ENCODE measurements around the gene SEMA5A. TPM values are rescaled to one million over a fixed set of nuclear protein-coding genes. Genes with fewer than 3 reads are reported as not detected.

Gene SEMA5A
- total RNA-seq, 4 donors from 2014 or later, result 15.0 to 81.0 (median 52.9) TPM

GRCh38 chr5:9058666-9059065 is 487.2 kb downstream of the SEMA5A start:
- intact Hi-C loops (cut with DNase I; ENCODE audit: low total_unique reads), result no loop called here
- H3K36me3 ChIP-seq, result no peaks in the 10 kb centered on the region
- in situ Hi-C loops (cut with MboI; ENCODE audit: low pct_ligation_motif_present in 1 of 4, low pct_unique_long_range_greater_than_20kb in 1 of 4, low sequenced_read_pairs in 3 of 4), result no loop called here
- no peak for DNase-seq
- H3K4me1 ChIP-seq, result peaks cover 0 to 2% (median 0%) of the 10 kb centered on the region in 4 donors
- no peak overlapping the region for H3K4me3 ChIP-seq
- H3K9me3 ChIP-seq, result no peaks in the 10 kb centered on the region
- whole genome bisulfite sequencing, 2 donors (ENCODE audit: low coverage in 1 of 2), result 75 to 100% methylated on average over 1 of the region's 1 CpG
- H3K27me3 ChIP-seq, result no peaks in the 10 kb centered on the region
- H3K27ac ChIP-seq, result no peak overlapping the region
- TF ChIP-seq EP300 (IDR thresholded peaks at IDR 0.05; ENCODE audit: low read depth) (no peak), POLR2A (IDR thresholded peaks at IDR 0.05) (no peak), POLR2AphosphoS5 (IDR thresholded peaks at IDR 0.05) (no peak)
- TF ChIP-seq, protein P1, sequence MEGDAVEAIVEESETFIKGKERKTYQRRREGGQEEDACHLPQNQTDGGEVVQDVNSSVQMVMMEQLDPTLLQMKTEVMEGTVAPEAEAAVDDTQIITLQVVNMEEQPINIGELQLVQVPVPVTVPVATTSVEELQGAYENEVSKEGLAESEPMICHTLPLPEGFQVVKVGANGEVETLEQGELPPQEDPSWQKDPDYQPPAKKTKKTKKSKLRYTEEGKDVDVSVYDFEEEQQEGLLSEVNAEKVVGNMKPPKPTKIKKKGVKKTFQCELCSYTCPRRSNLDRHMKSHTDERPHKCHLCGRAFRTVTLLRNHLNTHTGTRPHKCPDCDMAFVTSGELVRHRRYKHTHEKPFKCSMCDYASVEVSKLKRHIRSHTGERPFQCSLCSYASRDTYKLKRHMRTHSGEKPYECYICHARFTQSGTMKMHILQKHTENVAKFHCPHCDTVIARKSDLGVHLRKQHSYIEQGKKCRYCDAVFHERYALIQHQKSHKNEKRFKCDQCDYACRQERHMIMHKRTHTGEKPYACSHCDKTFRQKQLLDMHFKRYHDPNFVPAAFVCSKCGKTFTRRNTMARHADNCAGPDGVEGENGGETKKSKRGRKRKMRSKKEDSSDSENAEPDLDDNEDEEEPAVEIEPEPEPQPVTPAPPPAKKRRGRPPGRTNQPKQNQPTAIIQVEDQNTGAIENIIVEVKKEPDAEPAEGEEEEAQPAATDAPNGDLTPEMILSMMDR (IDR thresholded peaks at IDR 0.05), result no peak

- in situ Hi-C loops (cut with MboI; ENCODE audit: low pct_ligation_motif_present in 1 of 4, low pct_unique_long_range_greater_than_20kb in 1 of 4, low sequenced_read_pairs in 3 of 4) (no loop called here), intact Hi-C loops (cut with DNase I; ENCODE audit: low total_unique reads) (no loop called here)
- no peaks in the 10 kb centered on the region for H3K9me3 ChIP-seq
Observed at GRCh38 chr5:9058161-9058560, 487.7 kb downstream of the SEMA5A start.

GRCh38 chr5:9057406-9058000 is 488.4 kb downstream of the SEMA5A start:
- Histone ChIP-seq H3K4me1 (peaks cover 0 to 2% (median 0%) of the 10 kb centered on the region in 4 donors), H3K36me3 (no peaks in the 10 kb centered on the region), H3K27ac (no peak overlapping the region), H3K27me3 (no peaks in the 10 kb centered on the region), H3K9me3 (no peaks in the 10 kb centered on the region), H3K4me3 (no peak overlapping the region)
- no peak for DNase-seq
- WGBS, 2 donors (ENCODE audit: low coverage in 1 of 2), result 40 to 62% methylated on average over 1 to 3 of the region's 3 CpGs
- in situ Hi-C loops (cut with MboI; ENCODE audit: low pct_ligation_motif_present in 1 of 4, low pct_unique_long_range_greater_than_20kb in 1 of 4, low sequenced_read_pairs in 3 of 4) (no loop called here), intact Hi-C loops (cut with DNase I; ENCODE audit: low total_unique reads) (no loop called here)
- TF ChIP-seq POLR2AphosphoS5 (IDR thresholded peaks at IDR 0.05), result no peak
- TF ChIP-seq, protein P1 (IDR thresholded peaks at IDR 0.05), result no peak
- TF ChIP-seq EP300 (IDR thresholded peaks at IDR 0.05; ENCODE audit: low read depth), result no peak
- TF ChIP-seq POLR2A (IDR thresholded peaks at IDR 0.05), result no peak

More at GRCh38 chr5:9058161-9058560, 487.7 kb downstream of the SEMA5A start:
- Histone ChIP-seq H3K27ac (no peak overlapping the region), H3K27me3 (no peaks in the 10 kb centered on the region), H3K4me3 (no peak overlapping the region), H3K36me3 (no peaks in the 10 kb centered on the region), H3K4me1 (peaks cover 0 to 2% (median 0%) of the 10 kb centered on the region in 4 donors)
- DNase-seq, result no peak
- TF ChIP-seq, protein P1 (IDR thresholded peaks at IDR 0.05), result no peak
- TF ChIP-seq POLR2A (IDR thresholded peaks at IDR 0.05) (no peak), POLR2AphosphoS5 (IDR thresholded peaks at IDR 0.05) (no peak), EP300 (IDR thresholded peaks at IDR 0.05; ENCODE audit: low read depth) (no peak)

DNA sequence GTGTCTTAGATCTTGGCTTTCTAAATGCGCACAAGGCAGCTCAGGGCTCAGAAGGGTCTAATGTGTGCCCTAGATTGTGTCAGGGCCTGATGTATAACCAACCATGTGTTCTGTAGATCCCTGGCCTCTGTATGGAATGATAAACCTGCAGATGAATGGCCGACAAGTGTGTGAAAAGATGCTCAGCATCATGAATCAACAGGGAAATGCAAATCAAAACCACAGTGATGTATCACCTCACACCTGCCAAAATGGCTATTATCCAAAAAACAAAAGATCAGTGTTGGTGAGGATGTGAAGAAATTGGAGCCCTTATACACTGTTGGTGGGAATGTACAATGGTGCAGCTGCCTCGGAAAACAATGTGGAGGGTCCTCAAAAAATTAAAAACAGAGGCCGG is 489.8 kb downstream of the SEMA5A start:
- H3K4me3 ChIP-seq, result no peak overlapping the region
- TF ChIP-seq POLR2A (IDR thresholded peaks at IDR 0.05) (no peak), POLR2AphosphoS5 (IDR thresholded peaks at IDR 0.05) (no peak), EP300 (IDR thresholded peaks at IDR 0.05; ENCODE audit: low read depth) (no peak)
- TF ChIP-seq, protein P1 (IDR thresholded peaks at IDR 0.05), result no peak
- no peak overlapping the region for H3K27ac ChIP-seq
- DNase-seq, result no peak
- H3K4me1 ChIP-seq, result peaks cover 0 to 2% (median 0%) of the 10 kb centered on the region in 4 donors
- H3K36me3 ChIP-seq, result no peaks in the 10 kb centered on the region
- in situ Hi-C loops (cut with MboI; ENCODE audit: low pct_ligation_motif_present in 1 of 4, low pct_unique_long_range_greater_than_20kb in 1 of 4, low sequenced_read_pairs in 3 of 4), result no loop called here
- no peaks in the 10 kb centered on the region for H3K9me3 ChIP-seq
- no peaks in the 10 kb centered on the region for H3K27me3 ChIP-seq
- WGBS, 2 donors (ENCODE audit: low coverage in 1 of 2), result 92 to 100% methylated on average over 3 to 4 of the region's 4 CpGs
- intact Hi-C loops (cut with DNase I; ENCODE audit: low total_unique reads), result no loop called here
